HepG2 (cell line): ENCODE measurements around the gene PDE4C. TPM values are rescaled to one million over a fixed set of nuclear protein-coding genes. Genes with fewer than 3 reads are reported as not detected.
A peak's percentile ranks its signal among the peaks of the same experiment; 100 is the strongest.

ENCODE experiments used
- ESRRA ChIP-seq: sonication (generic); formaldehyde crosslinking; IDR thresholded peaks from 2 replicates; pipeline ENCODE4 v1.5.1; 2020; ENCODE audit warnings: mild to moderate bottlenecking, low read depth, missing genetic modification reagents
- HOMEZ ChIP-seq: IDR thresholded peaks from 2 replicates; pipeline ENCODE4 v1.6.1; 2016; ENCODE audit warnings: low read depth
- NCOA1 ChIP-seq: sonication (generic); formaldehyde crosslinking; IDR thresholded peaks from 2 replicates; pipeline ENCODE4 v1.9.0; 2021; ENCODE audit warnings: missing genetic modification reagents
- NFYC ChIP-seq: IDR thresholded peaks from 2 replicates; pipeline ENCODE4 v1.6.1; 2016; ENCODE audit warnings: missing genetic modification reagents, missing compliant biosample characterization
- PHF20 ChIP-seq: sonication (generic); formaldehyde crosslinking; IDR thresholded peaks from 2 replicates; pipeline ENCODE4 v1.5.0; 2020; ENCODE audit warnings: mild to moderate bottlenecking, missing genetic modification reagents
- TOE1 ChIP-seq: sonication (generic); formaldehyde crosslinking; IDR thresholded peaks from 2 replicates; pipeline ENCODE4 v1.4.0; 2020; ENCODE audit warnings: mild to moderate bottlenecking, missing genetic modification reagents
- ZNF274 ChIP-seq: sonication (generic); formaldehyde crosslinking; IDR thresholded peaks from 2 replicates; pipeline ENCODE4 v1.5.1; 2020; ENCODE audit warnings: mild to moderate bottlenecking, missing genetic modification reagents
- ZNF331 ChIP-seq: sonication (generic); formaldehyde crosslinking; IDR thresholded peaks from 2 replicates; pipeline ENCODE4 v1.4.0; 2020; ENCODE audit warnings: missing genetic modification reagents
- ZNF501 ChIP-seq: sonication (generic); formaldehyde crosslinking; IDR thresholded peaks from 2 replicates; pipeline ENCODE4 v1.5.1; 2020; ENCODE audit warnings: mild to moderate bottlenecking, moderate library complexity, missing genetic modification reagents
- ZNF510 ChIP-seq: sonication (generic); formaldehyde crosslinking; IDR thresholded peaks from 2 replicates; pipeline ENCODE4 v1.4.0; 2020; ENCODE audit warnings: low read depth, mild to moderate bottlenecking, missing genetic modification reagents
- ZNF577 ChIP-seq: sonication (generic); formaldehyde crosslinking; IDR thresholded peaks from 2 replicates; pipeline ENCODE4 v1.4.0; 2020; ENCODE audit warnings: mild to moderate bottlenecking, low read depth, missing genetic modification reagents, borderline replicate concordance
- ZNF788 ChIP-seq: sonication (generic); formaldehyde crosslinking; IDR thresholded peaks from 2 replicates; pipeline ENCODE4 v1.5.0; 2020; ENCODE audit warnings: mild to moderate bottlenecking, missing genetic modification reagents, borderline replicate concordance
- polyA plus RNA-seq, 8 experiments: library from polyadenylated mRNA; depleted of rRNA in 3 of 8; stranded (reverse) in 7 of 8; unstranded in 1 of 8; fragments of >200 nt; fragmentation: Illumina TruSeq in 4 of 8; extraction: Trizol in 4 of 8; gene quantifications; 2 replicates each; pipeline versions ENCODE4 v1.2.1 to v1.2.3, GENCODE V29; 2011 to 2016; ENCODE audit warnings: low read depth in 4 of 8, missing spikeins in 1 of 8, mixed read lengths in 1 of 8; ENCODE audit not compliant: insufficient read depth in 1 of 8
- total RNA-seq, 5 experiments: library from RNA; depleted of rRNA; stranded (reverse); fragments of >200 nt; fragmentation: Illumina TruSeq; extraction: Trizol; gene quantifications; 2 replicates each; pipeline ENCODE4 v1.2.3, GENCODE V29; 2016; ENCODE audit warnings: low read depth in 1 of 5
- TF ChIP-seq, protein P1 (sequence below): sonication (generic); formaldehyde crosslinking; IDR thresholded peaks from 2 replicates; pipeline ENCODE4 v1.5.0; 2020; ENCODE audit warnings: mild to moderate bottlenecking, missing genetic modification reagents, borderline replicate concordance
- TF ChIP-seq, protein P2 (sequence below), 2 experiments: sonication (generic) in 1 of 2; formaldehyde crosslinking in 1 of 2; IDR thresholded peaks; 2 replicates each; pipeline versions ENCODE4 v1.5.1 to v1.6.1; 2011 to 2020; ENCODE audit warnings: borderline replicate concordance in 1 of 2, low read depth in 1 of 2, low read length in 1 of 2, mild to moderate bottlenecking in 1 of 2, missing genetic modification reagents in 1 of 2, moderate library complexity in 1 of 2
- TF ChIP-seq, protein P3 (sequence below), 2 experiments: sonication (generic) in 1 of 2; formaldehyde crosslinking in 1 of 2; IDR thresholded peaks; 2 replicates each; pipeline versions ENCODE4 v1.4.0 to v1.6.1; 2018 to 2020; ENCODE audit warnings: missing genetic modification reagents in 2 of 2, borderline replicate concordance in 1 of 2, low read depth in 1 of 2, mild to moderate bottlenecking in 1 of 2, missing biosample characterization in 1 of 2

The PDE4C gene
- total and polyA plus RNA-seq, 2 of the 13 experiments (the other 11 are each of a cell fraction or from before 2014, with no cell fraction given) = 1.4 to 14.0 TPM

DNA sequence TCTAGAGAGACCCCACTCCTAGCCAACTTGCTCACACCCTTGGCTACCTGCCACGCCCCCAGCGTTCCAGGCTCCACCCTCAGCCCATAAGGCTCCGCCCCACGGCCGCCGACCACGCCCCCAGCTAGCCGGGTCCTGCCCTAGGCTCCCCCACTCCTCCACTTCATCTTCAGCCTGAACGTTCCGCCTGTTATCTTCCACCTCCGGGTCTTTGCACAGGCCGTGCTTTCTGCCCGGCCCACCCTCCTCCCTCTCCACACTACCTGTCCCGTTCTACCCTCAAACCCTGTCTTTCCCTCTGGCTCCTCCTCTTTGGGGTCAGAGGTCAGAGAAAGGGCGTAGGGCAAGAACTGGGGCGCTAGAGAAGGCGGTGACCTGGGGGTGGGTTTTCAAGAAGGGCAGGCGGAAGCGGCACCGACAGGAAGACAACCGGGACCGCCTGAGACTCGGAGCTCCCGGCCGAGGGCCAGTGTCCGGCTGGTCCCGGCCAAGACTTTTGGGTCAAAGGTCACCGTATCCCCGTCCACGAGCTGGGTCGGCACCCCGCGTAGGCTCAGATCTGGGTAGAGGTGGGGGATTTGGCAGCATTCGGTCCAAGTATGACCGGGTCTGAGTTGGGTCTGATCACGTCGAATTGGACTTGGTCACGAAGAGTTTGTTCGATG lies 2.2 kb downstream of the PDE4C start (continued):
- TF ChIP-seq, protein P1, sequence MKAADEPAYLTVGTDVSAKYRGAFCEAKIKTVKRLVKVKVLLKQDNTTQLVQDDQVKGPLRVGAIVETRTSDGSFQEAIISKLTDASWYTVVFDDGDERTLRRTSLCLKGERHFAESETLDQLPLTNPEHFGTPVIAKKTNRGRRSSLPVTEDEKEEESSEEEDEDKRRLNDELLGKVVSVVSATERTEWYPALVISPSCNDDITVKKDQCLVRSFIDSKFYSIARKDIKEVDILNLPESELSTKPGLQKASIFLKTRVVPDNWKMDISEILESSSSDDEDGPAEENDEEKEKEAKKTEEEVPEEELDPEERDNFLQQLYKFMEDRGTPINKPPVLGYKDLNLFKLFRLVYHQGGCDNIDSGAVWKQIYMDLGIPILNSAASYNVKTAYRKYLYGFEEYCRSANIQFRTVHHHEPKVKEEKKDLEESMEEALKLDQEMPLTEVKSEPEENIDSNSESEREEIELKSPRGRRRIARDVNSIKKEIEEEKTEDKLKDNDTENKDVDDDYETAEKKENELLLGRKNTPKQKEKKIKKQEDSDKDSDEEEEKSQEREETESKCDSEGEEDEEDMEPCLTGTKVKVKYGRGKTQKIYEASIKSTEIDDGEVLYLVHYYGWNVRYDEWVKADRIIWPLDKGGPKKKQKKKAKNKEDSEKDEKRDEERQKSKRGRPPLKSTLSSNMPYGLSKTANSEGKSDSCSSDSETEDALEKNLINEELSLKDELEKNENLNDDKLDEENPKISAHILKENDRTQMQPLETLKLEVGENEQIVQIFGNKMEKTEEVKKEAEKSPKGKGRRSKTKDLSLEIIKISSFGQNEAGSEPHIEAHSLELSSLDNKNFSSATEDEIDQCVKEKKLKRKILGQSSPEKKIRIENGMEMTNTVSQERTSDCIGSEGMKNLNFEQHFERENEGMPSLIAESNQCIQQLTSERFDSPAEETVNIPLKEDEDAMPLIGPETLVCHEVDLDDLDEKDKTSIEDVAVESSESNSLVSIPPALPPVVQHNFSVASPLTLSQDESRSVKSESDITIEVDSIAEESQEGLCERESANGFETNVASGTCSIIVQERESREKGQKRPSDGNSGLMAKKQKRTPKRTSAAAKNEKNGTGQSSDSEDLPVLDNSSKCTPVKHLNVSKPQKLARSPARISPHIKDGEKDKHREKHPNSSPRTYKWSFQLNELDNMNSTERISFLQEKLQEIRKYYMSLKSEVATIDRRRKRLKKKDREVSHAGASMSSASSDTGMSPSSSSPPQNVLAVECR (CRISPR knock-in tag) = peak; percentile 55; the same call in 1 of the 2 replicates
- peak; percentile 67; the same call in 1 of the 2 replicates for TF ChIP-seq ESRRA (CRISPR knock-in tag)
- TF ChIP-seq TOE1 (CRISPR knock-in tag) = no peak
- TF ChIP-seq NCOA1 = 0 out of 2 replicates have a peak, but pooled peaks have one; percentile 21
- no peak for TF ChIP-seq ZNF577
- no peak; the same call in 1 of the 2 replicates for TF ChIP-seq ZNF274 (CRISPR knock-in tag)
- TF ChIP-seq, protein P2, sequence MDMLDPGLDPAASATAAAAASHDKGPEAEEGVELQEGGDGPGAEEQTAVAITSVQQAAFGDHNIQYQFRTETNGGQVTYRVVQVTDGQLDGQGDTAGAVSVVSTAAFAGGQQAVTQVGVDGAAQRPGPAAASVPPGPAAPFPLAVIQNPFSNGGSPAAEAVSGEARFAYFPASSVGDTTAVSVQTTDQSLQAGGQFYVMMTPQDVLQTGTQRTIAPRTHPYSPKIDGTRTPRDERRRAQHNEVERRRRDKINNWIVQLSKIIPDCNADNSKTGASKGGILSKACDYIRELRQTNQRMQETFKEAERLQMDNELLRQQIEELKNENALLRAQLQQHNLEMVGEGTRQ (IDR thresholded peaks at IDR 0.05; ENCODE audit: low read depth, low read length) = no peak
- TF ChIP-seq, protein P2 (CRISPR knock-in tag; IDR thresholded peaks at IDR 0.05; ENCODE audit: borderline replicate concordance) = no peak; the same call in 1 of the 2 replicates
- peak; percentile 35; the same call in 1 of the 2 replicates for TF ChIP-seq HOMEZ (CRISPR knock-in tag)
- TF ChIP-seq, protein P3, sequence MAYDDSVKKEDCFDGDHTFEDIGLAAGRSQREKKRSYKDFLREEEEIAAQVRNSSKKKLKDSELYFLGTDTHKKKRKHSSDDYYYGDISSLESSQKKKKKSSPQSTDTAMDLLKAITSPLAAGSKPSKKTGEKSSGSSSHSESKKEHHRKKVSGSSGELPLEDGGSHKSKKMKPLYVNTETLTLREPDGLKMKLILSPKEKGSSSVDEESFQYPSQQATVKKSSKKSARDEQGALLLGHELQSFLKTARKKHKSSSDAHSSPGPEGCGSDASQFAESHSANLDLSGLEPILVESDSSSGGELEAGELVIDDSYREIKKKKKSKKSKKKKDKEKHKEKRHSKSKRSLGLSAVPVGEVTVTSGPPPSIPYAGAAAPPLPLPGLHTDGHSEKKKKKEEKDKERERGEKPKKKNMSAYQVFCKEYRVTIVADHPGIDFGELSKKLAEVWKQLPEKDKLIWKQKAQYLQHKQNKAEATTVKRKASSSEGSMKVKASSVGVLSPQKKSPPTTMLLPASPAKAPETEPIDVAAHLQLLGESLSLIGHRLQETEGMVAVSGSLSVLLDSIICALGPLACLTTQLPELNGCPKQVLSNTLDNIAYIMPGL (CRISPR knock-in tag; IDR thresholded peaks at IDR 0.05; ENCODE audit: borderline replicate concordance in 1 of 2, low read depth in 1 of 2) = peak in 1 of 2 experiments; percentile 39; a peak in 1 of 4 replicates
- TF ChIP-seq ZNF331 (CRISPR knock-in tag) = peak; percentile 49; the same call in 1 of the 2 replicates
- peak; percentile 62; the same call in 1 of the 2 replicates for TF ChIP-seq ZNF510 (CRISPR knock-in tag)
- TF ChIP-seq ZNF788 (CRISPR knock-in tag) = 0 out of 2 replicates have a peak, but pooled peaks have one; percentile 48
- no peak for TF ChIP-seq PHF20 (CRISPR knock-in tag)
- peak; percentile 76; the same call in 1 of the 2 replicates for TF ChIP-seq ZNF501
- TF ChIP-seq NFYC (CRISPR knock-in tag) = peak; percentile 21; the same call in 1 of the 2 replicates
